ENCODE results near the gene TRAF3. TPM values are rescaled to one million over a fixed set of nuclear protein-coding genes. Genes with fewer than 3 reads are reported as not detected.

TRAF3 gene
- polyA plus RNA-seq, 1 of the 3 experiments (the other 2 are of a cell fraction): 17.9 TPM

GRCh38 chr14:102856179-102856578 lies 78.9 kb downstream of the TRAF3 start:
- ChIA-PET POLR2A (no interaction called here), CTCF (interaction anchor here (1.1 kb wide), 1 partner anchor 15 kb away, joined by 4 read pairs; no protein-coding TSS in a partner anchor)
- H3K36me3 ChIP-seq (replicated peaks in 1 of 2; ENCODE audit: control insufficient read depth in 1 of 2, insufficient read depth in 2 of 2, low read length in 1 of 2): peaks cover 0 to 11% of the 10 kb centered on the region in 2 experiments
- 93% methylated on average over 2 of the region's 2 CpGs for WGBS (ENCODE audit: low lambda C conversion rate)
- H4K20me1 ChIP-seq (ENCODE audit: insufficient read depth): no peaks in the 10 kb centered on the region
- H3K9me2 ChIP-seq: no peaks in the 10 kb centered on the region
- H3K79me2 ChIP-seq (ENCODE audit: insufficient read depth): peaks cover 51% of the 10 kb centered on the region
- H3K27ac ChIP-seq (ENCODE audit: low read depth in 2 of 2, low read length in 1 of 2): no peak overlapping the region
- no peak for TF ChIP-seq USF1 (IDR thresholded peaks at IDR 0.05; ENCODE audit: borderline replicate concordance, low read depth)
- TF ChIP-seq MEF2A (IDR thresholded peaks at IDR 0.05; ENCODE audit: borderline replicate concordance, low read depth): no peak
- no peak for TF ChIP-seq IRF3 (IDR thresholded peaks at IDR 0.05; ENCODE audit: low read depth, low read length)
- no peak overlapping the region for H3K9ac ChIP-seq
- no peaks in the 10 kb centered on the region for H3K4me1 ChIP-seq (ENCODE audit: control insufficient read depth in 1 of 2, insufficient read depth in 2 of 2, low read depth in 1 of 2, low read length in 1 of 2)
- DNase-seq: no peak
- H3K9me3 ChIP-seq: no peaks in the 10 kb centered on the region
- H3K4me2 ChIP-seq: no peak overlapping the region
- no peak overlapping the region for H2AFZ ChIP-seq (ENCODE audit: low read depth)
- H3F3A ChIP-seq (replicated peaks; ENCODE audit: insufficient read depth): no peaks in the 10 kb centered on the region
- no peaks in the 10 kb centered on the region for H3K27me3 ChIP-seq (ENCODE audit: insufficient read depth)
- H3K4me3 ChIP-seq (ENCODE audit: low read depth in 2 of 2, low read length in 1 of 2): no peak overlapping the region

GRCh38 chr14:102857444-102857843 lies 80.2 kb downstream of the TRAF3 start:
- no peak for TF ChIP-seq GABPA (IDR thresholded peaks at IDR 0.05; ENCODE audit: low read depth)
- no peak for TF ChIP-seq RXRA (IDR thresholded peaks at IDR 0.05; ENCODE audit: borderline replicate concordance, low read depth)
- TF ChIP-seq RAD21 (IDR thresholded peaks at IDR 0.05; ENCODE audit: low read length): no peak
- no peak for TF ChIP-seq TEAD4 (IDR thresholded peaks at IDR 0.05; ENCODE audit: borderline replicate concordance, insufficient read depth)
- no peak for TF ChIP-seq REST (IDR thresholded peaks at IDR 0.05; ENCODE audit: low read depth, low read length)
- TF ChIP-seq, protein P1, sequence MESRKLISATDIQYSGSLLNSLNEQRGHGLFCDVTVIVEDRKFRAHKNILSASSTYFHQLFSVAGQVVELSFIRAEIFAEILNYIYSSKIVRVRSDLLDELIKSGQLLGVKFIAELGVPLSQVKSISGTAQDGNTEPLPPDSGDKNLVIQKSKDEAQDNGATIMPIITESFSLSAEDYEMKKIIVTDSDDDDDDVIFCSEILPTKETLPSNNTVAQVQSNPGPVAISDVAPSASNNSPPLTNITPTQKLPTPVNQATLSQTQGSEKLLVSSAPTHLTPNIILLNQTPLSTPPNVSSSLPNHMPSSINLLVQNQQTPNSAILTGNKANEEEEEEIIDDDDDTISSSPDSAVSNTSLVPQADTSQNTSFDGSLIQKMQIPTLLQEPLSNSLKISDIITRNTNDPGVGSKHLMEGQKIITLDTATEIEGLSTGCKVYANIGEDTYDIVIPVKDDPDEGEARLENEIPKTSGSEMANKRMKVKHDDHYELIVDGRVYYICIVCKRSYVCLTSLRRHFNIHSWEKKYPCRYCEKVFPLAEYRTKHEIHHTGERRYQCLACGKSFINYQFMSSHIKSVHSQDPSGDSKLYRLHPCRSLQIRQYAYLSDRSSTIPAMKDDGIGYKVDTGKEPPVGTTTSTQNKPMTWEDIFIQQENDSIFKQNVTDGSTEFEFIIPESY (IDR thresholded peaks at IDR 0.05; ENCODE audit: borderline replicate concordance, low read depth): no peak
- no peak for TF ChIP-seq FOXJ3 (CRISPR knock-in tag; IDR thresholded peaks at IDR 0.05)
- no peak for TF ChIP-seq USF1 (IDR thresholded peaks at IDR 0.05; ENCODE audit: borderline replicate concordance, low read depth)
- TF ChIP-seq CTCF (IDR thresholded peaks at IDR 0.05): no peak
- no peak for TF ChIP-seq TAF1 (IDR thresholded peaks at IDR 0.05; ENCODE audit: borderline replicate concordance, low read depth, low read length)
- TF ChIP-seq NFIC (IDR thresholded peaks at IDR 0.05; ENCODE audit: borderline replicate concordance): no peak
- TF ChIP-seq NRF1 (IDR thresholded peaks at IDR 0.05; ENCODE audit: low read depth, low read length): no peak
- no peak for TF ChIP-seq GATA2 (CRISPR knock-in tag; IDR thresholded peaks at IDR 0.05)
- TF ChIP-seq CHD2 (IDR thresholded peaks at IDR 0.05; ENCODE audit: low read length, partially characterized antibody): no peak
- TF ChIP-seq FOSL2 (IDR thresholded peaks at IDR 0.05; ENCODE audit: borderline replicate concordance, low read depth): no peak
- ChIA-PET CTCF (no interaction called here), POLR2A (no interaction called here)

More at GRCh38 chr14:102857444-102857843, 80.2 kb downstream of the TRAF3 start:
- peaks cover 0 to 14% of the 10 kb centered on the region in 2 experiments for H3K36me3 ChIP-seq (replicated peaks in 1 of 2; ENCODE audit: control insufficient read depth in 1 of 2, insufficient read depth in 2 of 2, low read length in 1 of 2)
- H3K27me3 ChIP-seq (ENCODE audit: insufficient read depth): no peaks in the 10 kb centered on the region
- H3K4me2 ChIP-seq: no peak overlapping the region
- no peaks in the 10 kb centered on the region for H3K9me2 ChIP-seq
- H3K79me2 ChIP-seq (ENCODE audit: insufficient read depth): peaks cover 58% of the 10 kb centered on the region
- H3K9me3 ChIP-seq: no peaks in the 10 kb centered on the region
- no peak overlapping the region for H3K27ac ChIP-seq (ENCODE audit: low read depth in 2 of 2, low read length in 1 of 2)
- H3K4me1 ChIP-seq (ENCODE audit: control insufficient read depth in 1 of 2, insufficient read depth in 2 of 2, low read depth in 1 of 2, low read length in 1 of 2): no peaks in the 10 kb centered on the region
- no peak overlapping the region for H3K9ac ChIP-seq
- H3K4me3 ChIP-seq (ENCODE audit: low read depth in 2 of 2, low read length in 1 of 2): no peak overlapping the region
- H2AFZ ChIP-seq (ENCODE audit: low read depth): no peak overlapping the region
- DNase-seq: no peak
- WGBS (ENCODE audit: low lambda C conversion rate): 95% methylated on average over 2 of the region's 2 CpGs
- H4K20me1 ChIP-seq (ENCODE audit: insufficient read depth): no peaks in the 10 kb centered on the region
- H3F3A ChIP-seq (replicated peaks; ENCODE audit: insufficient read depth): no peaks in the 10 kb centered on the region

Measured in SK-N-SH (cell line).